GM18499 (cell line): ENCODE measurements around the gene LTO1.

Source experiments
- ATAC-seq: cut with Tn5 transposase; IDR thresholded peaks from one replicate; pipeline ENCODE4 v1.9.1; 2021; ENCODE audit warnings: moderate number of reproducible peaks; ENCODE audit not compliant: insufficient read depth, unreplicated experiment

Gene LTO1

GRCh38 chr11:69682681-69683326 lies 7.7 kb upstream of the LTO1 start:
- ATAC-seq, result no peak

GRCh38 chr11:69682221-69682620 lies 7.1 kb upstream of the LTO1 start:
- no peak for ATAC-seq

- ATAC-seq, result no peak
Measured at GRCh38 chr11:69680688-69681087, 5.5 kb upstream of the LTO1 start.

- no peak for ATAC-seq
Measured at GRCh38 chr11:69677749-69678148, 2.6 kb upstream of the LTO1 start.

GRCh38 chr11:69674267-69674885 lies 777 bp downstream of the LTO1 start:
- no peak for ATAC-seq

GRCh38 chr11:69671734-69672465 lies 3.3 kb downstream of the LTO1 start:
- ATAC-seq, result no peak

GRCh38 chr11:69670158-69670845 lies 4.9 kb downstream of the LTO1 start:
- ATAC-seq, result no peak

GRCh38 chr11:69669486-69669885 lies 5.7 kb downstream of the LTO1 start:
- ATAC-seq, result no peak

GRCh38 chr11:69667619-69668604 lies 7.2 kb downstream of the LTO1 start:
- no peak for ATAC-seq

- ATAC-seq, result no peak
Measured at GRCh38 chr11:69666752-69667536, 8.2 kb downstream of the LTO1 start.

- ATAC-seq, result no peak
Measured at GRCh38 chr11:69666261-69666660, 8.9 kb downstream of the LTO1 start.

- no peak for ATAC-seq
Measured at GRCh38 chr11:69665669-69666068, 9.5 kb downstream of the LTO1 start.

GRCh38 chr11:69664901-69665300 lies 10.3 kb downstream of the LTO1 start:
- no peak for ATAC-seq

GRCh38 chr11:69664103-69664775 lies 10.9 kb downstream of the LTO1 start:
- ATAC-seq, result no peak

GRCh38 chr11:69663326-69663725 lies 11.8 kb downstream of the LTO1 start:
- ATAC-seq, result no peak

- ATAC-seq, result no peak
Measured at GRCh38 chr11:69662806-69663205, 12.3 kb downstream of the LTO1 start.

GRCh38 chr11:69662021-69662698 lies 13.0 kb downstream of the LTO1 start:
- no peak for ATAC-seq

- no peak for ATAC-seq
Measured at GRCh38 chr11:69661413-69661715, 13.8 kb downstream of the LTO1 start.
